OCI-LY7 (cell line): ENCODE measurements around the gene NFATC2.

ENCODE experiments used
- CTCF ChIP-seq: fragments of 200-600 bp; sonication (generic); conservative IDR thresholded peaks from 2 replicates; pipeline ENCODE4 v1.5.1; 2014; ENCODE audit warnings: mild to moderate bottlenecking, antibody characterized with exemption, low read length, moderate library complexity, mixed read lengths
- EZH2phosphoT487 ChIP-seq: fragments of 200-600 bp; sonication (generic); IDR thresholded peaks from 2 replicates; pipeline ENCODE4 v1.6.1; 2018; ENCODE audit warnings: low read depth, borderline replicate concordance, mild to moderate bottlenecking, mixed run types, antibody characterized with exemption, low read length, moderate library complexity, mixed read lengths

GRCh38 chr20:51432875-51433274, 109.6 kb downstream of the NFATC2 start:
- TF ChIP-seq CTCF: no peak
- no peak for TF ChIP-seq EZH2phosphoT487
